Adipocyte (in vitro differentiated cells): ENCODE data around the gene FN1.

ENCODE experiments used
- DNase-seq: peaks from one replicate; pipeline ENCODE4 v3.0.0-alpha.2; 2015; ENCODE audit warnings: low read depth
- H3K27me3 ChIP-seq: replicated peaks from 2 replicates; pipeline ENCODE4 v1.7.0; 2013; ENCODE audit warnings: mild to moderate bottlenecking, low read length, moderate library complexity; ENCODE audit not compliant: control insufficient read depth, insufficient read depth
- H3K36me3 ChIP-seq: 2 replicates; pipeline ENCODE4 v1.7.0; 2013; ENCODE audit warnings: low read length, mild to moderate bottlenecking, moderate library complexity; ENCODE audit not compliant: control insufficient read depth, insufficient read depth, severe bottlenecking
- H3K4me1 ChIP-seq: 2 replicates; pipeline ENCODE4 v1.7.0; 2013; ENCODE audit warnings: mild to moderate bottlenecking, low read length, moderate library complexity; ENCODE audit not compliant: control insufficient read depth, insufficient read depth
- H3K4me3 ChIP-seq: 2 replicates; pipeline ENCODE4 v1.7.0; 2013; ENCODE audit warnings: mild to moderate bottlenecking, low read length, moderate library complexity
- H3K9ac ChIP-seq: 2 replicates; pipeline ENCODE4 v1.7.0; 2013; ENCODE audit warnings: mild to moderate bottlenecking, low read length, moderate library complexity
- H3K9me3 ChIP-seq: 2 replicates; pipeline ENCODE4 v1.7.0; 2013; ENCODE audit warnings: mild to moderate bottlenecking, low read length, moderate library complexity; ENCODE audit not compliant: control insufficient read depth

The FN1 gene

DNA sequence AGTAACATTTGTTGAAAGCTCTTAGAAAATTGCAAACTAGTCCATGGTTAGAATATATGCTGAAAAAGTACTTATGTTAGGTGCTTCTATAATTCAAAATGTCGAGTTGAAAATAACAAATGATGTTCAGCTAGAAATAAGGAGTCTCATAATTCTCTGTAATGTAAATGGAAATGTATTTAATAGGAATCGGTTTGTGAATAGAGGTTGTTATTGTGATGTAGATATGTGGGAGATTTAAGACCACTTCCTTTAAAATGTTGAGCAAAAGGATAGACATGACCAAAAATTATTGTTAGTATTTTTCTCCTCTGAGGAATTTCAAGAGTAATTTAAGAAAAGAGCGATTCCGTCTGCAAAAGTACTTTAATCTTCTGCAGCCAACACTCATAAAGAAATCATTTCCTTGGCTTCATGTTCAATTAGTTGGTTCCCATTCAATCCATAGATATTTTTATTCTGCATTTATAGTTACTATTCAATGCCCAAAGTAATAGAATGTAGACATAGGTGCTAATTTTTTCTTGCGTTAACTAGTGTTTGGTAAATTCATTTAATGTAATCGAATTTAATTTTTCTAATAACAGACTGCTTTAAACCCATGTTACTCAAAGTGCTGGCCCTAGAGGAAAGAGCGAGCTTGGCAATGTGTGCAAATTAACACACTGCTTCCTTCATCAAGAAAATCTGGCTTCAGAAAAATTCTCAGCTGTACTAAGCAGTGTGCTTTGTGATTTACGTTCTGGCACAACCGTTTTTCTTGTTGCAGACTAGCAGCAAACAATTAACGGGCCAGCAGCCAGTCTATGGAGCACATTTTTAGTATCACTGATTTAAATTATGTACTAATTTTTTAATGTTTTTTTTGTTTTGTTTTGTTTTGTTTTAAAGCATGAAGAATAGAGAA, 32.2 kb downstream of the FN1 start:
- Histone ChIP-seq H3K4me3 (no peak overlapping the region), H3K36me3 (peaks cover 97% of the 10 kb centered on the region), H3K9me3 (no peaks in the 10 kb centered on the region), H3K9ac (peak overlapping the region; percentile 5), H3K27me3 (no peaks in the 10 kb centered on the region), H3K4me1 (peaks cover 17% of the 10 kb centered on the region)
- DNase-seq, result no peak

GRCh38 chr2:215401896-215402379, 33.9 kb downstream of the FN1 start:
- H3K9ac ChIP-seq, result peak overlapping the region; percentile 7
- H3K4me1 ChIP-seq, result peaks cover 33% of the 10 kb centered on the region
- peaks cover 97% of the 10 kb centered on the region for H3K36me3 ChIP-seq
- H3K4me3 ChIP-seq, result no peak overlapping the region
- DNase-seq, result peak; percentile 49
- H3K27me3 ChIP-seq, result no peaks in the 10 kb centered on the region
- H3K9me3 ChIP-seq, result no peaks in the 10 kb centered on the region

DNA sequence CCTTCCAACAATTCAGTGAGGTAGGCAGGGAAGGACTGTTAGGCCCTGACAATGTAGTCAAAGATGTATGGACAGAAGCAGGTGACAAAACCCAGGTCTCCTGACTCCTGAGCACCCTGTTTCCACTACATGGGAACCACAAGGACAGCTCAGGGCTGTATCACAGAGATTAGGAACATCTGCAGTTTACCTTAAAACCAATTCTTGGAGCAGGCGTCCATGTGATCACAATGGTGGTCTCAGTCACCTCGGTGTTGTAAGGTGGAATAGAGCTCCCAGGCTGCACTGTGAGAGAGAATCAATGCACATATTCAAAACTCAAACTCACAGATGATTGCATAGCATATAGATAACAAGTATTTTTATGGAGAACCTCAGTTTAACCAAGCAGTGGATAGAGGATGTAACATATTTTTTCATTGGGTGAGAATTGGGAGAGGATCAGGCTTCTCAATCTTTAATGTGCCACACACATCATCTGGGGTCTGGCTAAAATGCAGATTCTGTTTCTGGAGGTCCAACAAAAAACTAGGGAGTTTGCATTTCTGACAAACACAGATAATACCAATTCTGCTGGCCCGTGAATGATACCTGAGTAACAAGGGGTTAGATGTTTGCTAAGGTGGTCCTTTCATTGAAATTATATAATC, 36.7 kb downstream of the FN1 start:
- H3K27me3 ChIP-seq, result no peaks in the 10 kb centered on the region
- no peak overlapping the region for H3K4me3 ChIP-seq
- peak overlapping the region; percentile 6 for H3K9ac ChIP-seq
- no peak for DNase-seq
- H3K9me3 ChIP-seq, result no peaks in the 10 kb centered on the region
- peaks cover 97% of the 10 kb centered on the region for H3K36me3 ChIP-seq
- peaks cover 40% of the 10 kb centered on the region for H3K4me1 ChIP-seq

DNA sequence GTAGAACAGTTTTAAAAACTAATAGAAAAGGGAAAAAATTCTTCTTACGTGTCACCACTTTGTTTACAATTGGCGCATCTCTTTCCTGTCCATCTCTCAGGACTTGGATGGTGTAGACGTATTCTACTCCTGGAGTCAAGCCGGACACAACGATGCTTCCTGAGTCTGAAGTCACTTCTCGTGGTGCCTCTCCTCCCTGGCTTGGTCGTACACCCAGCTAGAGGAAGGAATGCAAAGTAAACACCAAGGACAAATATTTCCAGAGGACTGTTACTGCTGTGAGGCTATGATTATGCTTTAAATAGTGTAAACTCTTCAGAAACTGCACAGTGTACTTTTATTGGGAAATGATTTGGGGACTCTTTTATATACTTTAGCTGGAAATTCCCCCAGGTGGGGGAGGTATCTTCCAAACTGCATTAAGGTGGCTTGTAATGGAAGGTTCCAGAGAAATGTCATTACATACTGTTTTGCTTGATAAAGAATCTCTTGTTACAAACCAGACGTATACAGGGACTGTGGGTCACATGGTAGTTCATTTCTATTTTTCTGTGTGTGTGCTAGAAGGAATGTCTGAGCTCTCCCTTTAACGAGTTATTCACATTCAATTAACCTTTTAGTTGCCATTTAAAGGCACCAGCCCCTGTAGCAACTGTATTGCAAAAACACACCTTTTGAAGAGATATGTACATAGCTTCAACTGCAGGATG, 38.1 kb downstream of the FN1 start:
- Histone ChIP-seq H3K9me3 (no peaks in the 10 kb centered on the region), H3K27me3 (no peaks in the 10 kb centered on the region), H3K36me3 (peaks cover 97% of the 10 kb centered on the region), H3K4me3 (no peak overlapping the region), H3K4me1 (peaks cover 39% of the 10 kb centered on the region), H3K9ac (peak overlapping the region; percentile 30)
- DNase-seq, result peak; percentile 51

GRCh38 chr2:215396595-215397313, 39.1 kb downstream of the FN1 start:
- DNase-seq, result peak; percentile 79
- Histone ChIP-seq H3K9me3 (no peaks in the 10 kb centered on the region), H3K4me1 (peaks cover 33% of the 10 kb centered on the region), H3K9ac (peak overlapping the region; percentile 7), H3K4me3 (no peak overlapping the region), H3K27me3 (no peaks in the 10 kb centered on the region), H3K36me3 (peaks cover 97% of the 10 kb centered on the region)

DNA sequence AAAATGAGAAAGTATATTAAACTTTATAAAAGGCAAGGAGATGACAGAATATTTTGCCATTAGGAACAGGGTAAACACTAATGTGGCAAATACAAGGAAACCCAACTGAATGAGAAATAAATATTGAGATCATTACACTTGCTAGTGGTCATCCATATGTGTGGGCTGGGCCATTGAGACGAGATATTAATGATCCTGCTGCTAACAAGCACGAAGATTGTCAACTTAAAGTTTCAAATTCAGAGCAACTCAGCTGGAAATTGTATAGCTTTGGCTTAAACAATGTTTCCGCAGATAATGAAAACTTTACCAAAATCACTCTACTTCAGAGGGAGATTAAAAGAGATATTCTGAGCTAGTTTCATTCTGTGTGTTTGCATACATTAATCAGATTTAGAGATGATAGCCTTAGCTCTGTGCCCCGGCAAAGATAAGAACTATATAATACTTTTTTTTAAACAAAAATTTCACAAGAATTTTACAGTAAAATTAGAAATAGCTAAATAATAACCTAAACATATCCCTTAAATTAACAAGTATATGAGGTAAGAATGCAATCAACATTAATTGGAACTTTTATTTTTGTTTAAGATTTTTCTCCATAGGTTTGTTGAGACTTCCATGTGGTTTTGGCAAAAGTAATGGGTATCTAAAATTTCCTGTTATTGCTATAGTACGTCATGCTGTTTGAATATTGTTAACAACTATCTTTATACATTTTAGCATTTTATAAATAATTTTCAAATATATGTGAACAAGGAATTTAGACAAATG, 40.0 kb downstream of the FN1 start:
- H3K36me3 ChIP-seq, result peaks cover 97% of the 10 kb centered on the region
- no peaks in the 10 kb centered on the region for H3K27me3 ChIP-seq

GRCh38 chr2:215394102-215394805, 41.6 kb downstream of the FN1 start:
- Histone ChIP-seq H3K9me3 (no peaks in the 10 kb centered on the region), H3K36me3 (peaks cover 100% of the 10 kb centered on the region), H3K27me3 (no peaks in the 10 kb centered on the region), H3K9ac (peak overlapping the region; percentile 3), H3K4me3 (no peak overlapping the region), H3K4me1 (peaks cover 33% of the 10 kb centered on the region)
- DNase-seq, result no peak

More for the DNA sequence above, 40.0 kb downstream of the FN1 start:
- Histone ChIP-seq H3K4me3 (no peak overlapping the region), H3K9me3 (no peaks in the 10 kb centered on the region), H3K4me1 (peaks cover 33% of the 10 kb centered on the region), H3K9ac (peak overlapping the region; percentile 17)
- DNase-seq, result no peak

GRCh38 chr2:215392687-215393270, 43.1 kb downstream of the FN1 start:
- H3K4me1 ChIP-seq, result peaks cover 20% of the 10 kb centered on the region
- DNase-seq, result no peak
- no peak overlapping the region for H3K9ac ChIP-seq
- H3K36me3 ChIP-seq, result peaks cover 99% of the 10 kb centered on the region
- no peak overlapping the region for H3K4me3 ChIP-seq
- H3K9me3 ChIP-seq, result no peaks in the 10 kb centered on the region
- H3K27me3 ChIP-seq, result no peaks in the 10 kb centered on the region

- H3K9me3 ChIP-seq, result no peaks in the 10 kb centered on the region
- DNase-seq, result no peak
- H3K4me3 ChIP-seq, result no peak overlapping the region
- peak overlapping the region; percentile 10 for H3K9ac ChIP-seq
- no peaks in the 10 kb centered on the region for H3K27me3 ChIP-seq
- H3K36me3 ChIP-seq, result peaks cover 99% of the 10 kb centered on the region
- peaks cover 14% of the 10 kb centered on the region for H3K4me1 ChIP-seq
Observed at GRCh38 chr2:215392164-215392563, 43.7 kb downstream of the FN1 start.
